OCI-LY7 (cell line): Measurements from ENCODE around the gene EPS8L3.

Source experiments
- CTCF ChIP-seq: fragments of 200-600 bp; sonication (generic); conservative IDR thresholded peaks from 2 replicates; pipeline ENCODE4 v1.5.1; 2014; ENCODE audit warnings: mild to moderate bottlenecking, antibody characterized with exemption, low read length, moderate library complexity, mixed read lengths
- EZH2phosphoT487 ChIP-seq: fragments of 200-600 bp; sonication (generic); IDR thresholded peaks from 2 replicates; pipeline ENCODE4 v1.6.1; 2018; ENCODE audit warnings: low read depth, borderline replicate concordance, mild to moderate bottlenecking, mixed run types, antibody characterized with exemption, low read length, moderate library complexity, mixed read lengths

DNA sequence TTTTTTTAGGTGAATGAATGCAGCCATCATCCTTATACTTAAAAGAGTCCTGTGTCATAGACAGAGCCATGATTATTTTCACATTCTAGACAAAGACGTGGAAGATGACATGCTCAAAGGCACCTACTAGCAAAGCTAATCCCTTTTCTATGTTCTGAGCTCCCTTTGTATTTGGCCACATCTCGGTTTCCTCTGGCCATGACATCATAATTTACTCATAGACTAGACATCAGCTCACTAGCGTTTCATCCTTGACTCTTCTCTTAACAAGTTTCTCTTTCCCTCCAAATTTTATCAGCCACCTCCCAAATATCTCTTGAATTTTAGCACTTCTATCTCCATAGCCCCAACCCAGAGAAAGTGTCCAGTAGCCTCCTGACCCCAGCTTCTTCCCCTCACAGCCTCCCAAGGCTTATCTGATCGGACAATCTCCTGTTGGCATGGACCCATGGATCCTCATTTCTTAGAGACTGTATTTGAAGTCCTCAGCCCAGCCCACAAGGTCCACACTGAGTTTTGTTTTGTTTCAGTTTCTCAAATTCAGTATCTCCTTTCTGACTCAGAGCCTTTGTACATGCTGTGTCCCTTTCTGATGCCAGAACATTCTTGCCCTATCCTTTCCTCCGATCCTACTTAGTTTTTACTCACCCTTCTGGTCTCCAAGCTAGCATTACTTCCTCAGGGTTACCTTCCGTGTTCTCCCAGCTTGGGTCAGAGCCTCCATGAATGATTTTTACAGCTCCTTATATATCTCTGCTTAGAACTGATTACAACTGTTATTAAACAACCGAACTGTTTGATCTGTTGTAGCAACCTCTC lies 33.0 kb upstream of the EPS8L3 start:
- no peak for TF ChIP-seq CTCF
- no peak for TF ChIP-seq EZH2phosphoT487
